Left ventricle myocardium inferior (tissue), 1 donor: ENCODE measurements around the gene VEGFD. TPM values are rescaled to one million over a fixed set of nuclear protein-coding genes. Genes with fewer than 3 reads are reported as not detected.

Experiments used
- DNase-seq: peaks from one replicate; pipeline ENCODE4 v3.0.0-alpha.2; 2020
- H3K27ac ChIP-seq: fragments of 200-600 bp; replicated peaks from 2 replicates; pipeline ENCODE4 v1.8.0; 2021
- H3K27me3 ChIP-seq: fragments of 200-600 bp; 2 replicates; pipeline ENCODE4 v1.8.0; 2021; ENCODE audit warnings: low read depth
- H3K36me3 ChIP-seq: fragments of 200-600 bp; 2 replicates; pipeline ENCODE4 v1.8.0; 2021
- H3K4me1 ChIP-seq: fragments of 200-600 bp; 2 replicates; pipeline ENCODE4 v1.8.0; 2021
- H3K4me3 ChIP-seq: fragments of 200-600 bp; 2 replicates; pipeline ENCODE4 v1.8.0; 2021; ENCODE audit warnings: mild to moderate bottlenecking, moderate library complexity
- H3K9me3 ChIP-seq: fragments of 200-600 bp; replicated peaks from 2 replicates; pipeline ENCODE4 v1.8.0; 2021
- intact Hi-C: fragments of 100-400 bp; cut with micrococcal nuclease; formaldehyde crosslinking; loops from one replicate; pipeline ENCODE4 v1.11.0; 2022
- total RNA-seq: library from RNA; stranded (reverse); fragmentation: NEBNext Ultra II Directional; extraction: Animal tissue kit (Norgen Biotek cat#: 25700); gene quantifications from one replicate; pipeline ENCODE4 v1.2.1, GENCODE V29; 2021
- TF ChIP-seq, protein P1 (sequence below): fragments of 200-600 bp; IDR thresholded peaks from 2 replicates; pipeline ENCODE4 v1.8.0; 2021; ENCODE audit warnings: antibody characterized with exemption, mild to moderate bottlenecking, borderline replicate concordance
- donor health status: DM: no; HTN: yes; CAD: no; lungs with severe emphysema.

VEGFD gene
- total RNA-seq, 1 donor from 2014 or later = 8.3 TPM

DNA sequence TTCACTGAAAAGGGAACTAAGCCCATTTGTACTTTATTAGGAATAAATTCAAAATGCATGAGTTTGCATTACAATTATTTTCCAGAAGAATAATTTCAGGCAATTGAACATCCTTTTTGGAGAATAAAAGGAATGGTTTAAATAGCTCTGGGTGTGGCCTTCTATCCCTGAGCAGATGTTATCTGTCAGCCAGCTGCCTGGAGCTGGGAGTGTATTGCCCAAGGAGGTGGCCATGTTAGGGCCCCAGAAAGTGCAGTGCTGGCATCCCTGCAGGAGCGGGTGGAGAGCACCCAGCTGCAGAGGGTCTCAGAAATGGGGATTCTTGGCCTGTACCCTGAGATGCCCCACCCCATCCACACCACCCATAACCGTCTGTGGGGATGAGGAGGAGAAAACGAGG lies 21.6 kb upstream of the VEGFD start:
- peak; percentile 19 for DNase-seq
- H3K27ac ChIP-seq = peak overlapping the region; percentile 69
- no peaks in the 10 kb centered on the region for H3K27me3 ChIP-seq
- peaks cover 4% of the 10 kb centered on the region for H3K36me3 ChIP-seq
- H3K4me1 ChIP-seq = peaks cover 39% of the 10 kb centered on the region
- intact Hi-C loops = no loop called here
- H3K9me3 ChIP-seq = no peaks in the 10 kb centered on the region
- H3K4me3 ChIP-seq = no peak overlapping the region
- TF ChIP-seq, protein P1, sequence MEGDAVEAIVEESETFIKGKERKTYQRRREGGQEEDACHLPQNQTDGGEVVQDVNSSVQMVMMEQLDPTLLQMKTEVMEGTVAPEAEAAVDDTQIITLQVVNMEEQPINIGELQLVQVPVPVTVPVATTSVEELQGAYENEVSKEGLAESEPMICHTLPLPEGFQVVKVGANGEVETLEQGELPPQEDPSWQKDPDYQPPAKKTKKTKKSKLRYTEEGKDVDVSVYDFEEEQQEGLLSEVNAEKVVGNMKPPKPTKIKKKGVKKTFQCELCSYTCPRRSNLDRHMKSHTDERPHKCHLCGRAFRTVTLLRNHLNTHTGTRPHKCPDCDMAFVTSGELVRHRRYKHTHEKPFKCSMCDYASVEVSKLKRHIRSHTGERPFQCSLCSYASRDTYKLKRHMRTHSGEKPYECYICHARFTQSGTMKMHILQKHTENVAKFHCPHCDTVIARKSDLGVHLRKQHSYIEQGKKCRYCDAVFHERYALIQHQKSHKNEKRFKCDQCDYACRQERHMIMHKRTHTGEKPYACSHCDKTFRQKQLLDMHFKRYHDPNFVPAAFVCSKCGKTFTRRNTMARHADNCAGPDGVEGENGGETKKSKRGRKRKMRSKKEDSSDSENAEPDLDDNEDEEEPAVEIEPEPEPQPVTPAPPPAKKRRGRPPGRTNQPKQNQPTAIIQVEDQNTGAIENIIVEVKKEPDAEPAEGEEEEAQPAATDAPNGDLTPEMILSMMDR = no peak

DNA sequence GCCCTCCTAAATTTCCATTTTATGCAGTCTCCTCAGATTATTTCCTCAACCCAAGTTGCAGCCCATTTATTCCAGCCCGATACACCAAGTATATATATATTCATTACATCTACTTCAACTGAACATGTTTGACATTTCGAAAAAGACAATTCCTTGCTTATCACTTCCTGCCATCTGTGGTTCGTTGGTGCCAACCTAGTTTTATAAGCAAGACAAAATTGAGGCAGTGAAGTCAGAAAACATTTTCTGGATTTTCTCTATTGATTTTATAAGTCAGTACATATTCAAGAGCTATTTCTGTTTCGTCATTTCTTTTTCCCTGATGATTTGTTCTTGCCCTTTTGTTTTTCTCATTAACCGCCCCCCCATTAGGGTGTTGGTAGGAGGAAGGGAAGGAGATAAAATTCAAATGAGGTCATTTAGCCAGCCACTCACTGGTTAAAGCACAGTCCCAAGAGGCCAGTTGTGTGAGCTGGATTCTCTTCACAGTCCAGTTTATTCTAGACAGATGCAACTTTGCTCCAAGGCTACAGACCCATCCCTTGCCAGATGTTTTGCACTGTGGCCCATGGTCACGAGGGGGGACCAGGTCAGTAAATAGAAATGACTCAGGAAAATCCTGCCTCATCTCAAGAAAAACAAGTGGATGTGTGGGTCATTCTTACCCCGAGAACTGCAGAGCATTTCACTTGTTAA lies 20.3 kb upstream of the VEGFD start:
- Histone ChIP-seq H3K27ac (peak overlapping the region; percentile 69), H3K4me1 (peaks cover 40% of the 10 kb centered on the region), H3K27me3 (no peaks in the 10 kb centered on the region), H3K9me3 (no peaks in the 10 kb centered on the region), H3K36me3 (peaks cover 4% of the 10 kb centered on the region), H3K4me3 (no peak overlapping the region)
- intact Hi-C loops = no loop called here
- TF ChIP-seq, protein P1 = no peak
- DNase-seq = peak; percentile 33

DNA sequence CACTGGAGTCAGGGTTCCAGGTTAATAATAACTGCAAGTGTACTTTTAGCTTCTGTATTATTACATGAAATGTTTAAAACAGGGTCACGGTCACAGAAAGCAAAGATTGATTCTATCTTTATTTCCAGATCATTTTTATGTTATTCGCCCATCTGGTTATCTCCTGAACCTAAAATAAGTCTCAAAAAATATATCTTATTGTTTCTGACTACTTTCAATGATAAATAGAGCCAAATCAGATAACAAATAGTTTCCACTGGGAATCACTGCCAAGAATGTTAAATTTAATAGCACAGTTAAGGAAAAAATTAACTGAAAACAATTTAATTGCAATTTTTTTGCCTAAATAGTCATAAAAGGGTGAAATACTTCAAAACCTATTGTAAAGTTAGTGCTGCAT lies 17.2 kb upstream of the VEGFD start:
- no peaks in the 10 kb centered on the region for H3K36me3 ChIP-seq
- H3K9me3 ChIP-seq = no peaks in the 10 kb centered on the region
- H3K4me3 ChIP-seq = no peak overlapping the region
- H3K27me3 ChIP-seq = no peaks in the 10 kb centered on the region
- peaks cover 39% of the 10 kb centered on the region for H3K4me1 ChIP-seq
- intact Hi-C loops = no loop called here
- H3K27ac ChIP-seq = peak overlapping the region; percentile 30
- no peak for DNase-seq
- TF ChIP-seq, protein P1 = no peak

DNA sequence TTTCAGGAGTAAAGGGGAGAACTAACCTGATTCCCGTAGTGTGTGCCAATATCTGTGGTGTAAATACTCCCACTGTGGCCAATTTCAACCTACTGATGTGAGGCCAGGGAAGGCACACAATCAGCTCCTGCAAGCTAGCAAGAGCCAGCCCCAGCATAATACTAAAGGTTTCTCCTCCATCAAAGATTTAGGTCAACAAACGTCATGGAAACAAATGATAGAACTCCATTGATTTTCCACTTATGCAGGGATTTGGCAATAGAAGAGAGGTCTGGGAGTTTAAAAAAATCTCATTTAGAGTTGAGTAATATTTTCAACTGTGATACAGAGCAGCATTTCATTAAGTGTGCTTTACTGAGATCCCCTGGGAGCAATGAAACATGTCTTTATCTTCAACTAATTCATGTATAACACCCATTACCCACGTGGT lies 15.8 kb upstream of the VEGFD start:
- Histone ChIP-seq H3K4me3 (no peak overlapping the region), H3K9me3 (no peaks in the 10 kb centered on the region), H3K4me1 (peaks cover 39% of the 10 kb centered on the region), H3K27me3 (no peaks in the 10 kb centered on the region), H3K36me3 (no peaks in the 10 kb centered on the region), H3K27ac (no peak overlapping the region)
- intact Hi-C loops = no loop called here
- DNase-seq = no peak
- TF ChIP-seq, protein P1 = no peak

DNA sequence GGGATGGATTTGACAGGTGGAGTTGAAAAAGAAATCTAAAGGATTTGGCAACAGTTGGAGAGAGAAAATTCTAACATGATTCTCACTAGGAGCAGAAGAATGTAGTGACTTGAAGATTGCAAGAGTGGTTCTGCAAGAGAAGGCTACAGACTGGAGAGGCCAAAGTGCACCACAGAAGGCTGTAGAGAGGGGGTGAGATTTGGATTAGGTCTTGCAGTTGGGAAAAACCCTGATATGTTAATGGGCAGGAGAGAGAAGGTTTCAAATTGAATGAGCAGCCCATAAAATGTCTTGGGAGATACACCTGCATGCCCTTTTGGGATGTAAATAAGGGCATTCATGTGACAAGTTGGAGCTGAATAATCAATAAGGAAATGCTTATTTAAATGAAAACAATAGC lies 14.7 kb upstream of the VEGFD start:
- Histone ChIP-seq H3K36me3 (no peaks in the 10 kb centered on the region), H3K4me1 (peaks cover 33% of the 10 kb centered on the region), H3K27ac (no peak overlapping the region), H3K4me3 (no peak overlapping the region), H3K27me3 (no peaks in the 10 kb centered on the region), H3K9me3 (no peaks in the 10 kb centered on the region)
- intact Hi-C loops = no loop called here
- DNase-seq = no peak
- TF ChIP-seq, protein P1 = no peak
